ENCODE measurements around the gene C19orf85.

Gene C19orf85

GRCh38 chr19:55459551-55459949, 5.0 kb downstream of the C19orf85 start:
- no peak for TF ChIP-seq USF1 (IDR thresholded peaks at IDR 0.05)
- TF ChIP-seq CEBPB (IDR thresholded peaks at IDR 0.05), result no peak
- TF ChIP-seq, protein P1, sequence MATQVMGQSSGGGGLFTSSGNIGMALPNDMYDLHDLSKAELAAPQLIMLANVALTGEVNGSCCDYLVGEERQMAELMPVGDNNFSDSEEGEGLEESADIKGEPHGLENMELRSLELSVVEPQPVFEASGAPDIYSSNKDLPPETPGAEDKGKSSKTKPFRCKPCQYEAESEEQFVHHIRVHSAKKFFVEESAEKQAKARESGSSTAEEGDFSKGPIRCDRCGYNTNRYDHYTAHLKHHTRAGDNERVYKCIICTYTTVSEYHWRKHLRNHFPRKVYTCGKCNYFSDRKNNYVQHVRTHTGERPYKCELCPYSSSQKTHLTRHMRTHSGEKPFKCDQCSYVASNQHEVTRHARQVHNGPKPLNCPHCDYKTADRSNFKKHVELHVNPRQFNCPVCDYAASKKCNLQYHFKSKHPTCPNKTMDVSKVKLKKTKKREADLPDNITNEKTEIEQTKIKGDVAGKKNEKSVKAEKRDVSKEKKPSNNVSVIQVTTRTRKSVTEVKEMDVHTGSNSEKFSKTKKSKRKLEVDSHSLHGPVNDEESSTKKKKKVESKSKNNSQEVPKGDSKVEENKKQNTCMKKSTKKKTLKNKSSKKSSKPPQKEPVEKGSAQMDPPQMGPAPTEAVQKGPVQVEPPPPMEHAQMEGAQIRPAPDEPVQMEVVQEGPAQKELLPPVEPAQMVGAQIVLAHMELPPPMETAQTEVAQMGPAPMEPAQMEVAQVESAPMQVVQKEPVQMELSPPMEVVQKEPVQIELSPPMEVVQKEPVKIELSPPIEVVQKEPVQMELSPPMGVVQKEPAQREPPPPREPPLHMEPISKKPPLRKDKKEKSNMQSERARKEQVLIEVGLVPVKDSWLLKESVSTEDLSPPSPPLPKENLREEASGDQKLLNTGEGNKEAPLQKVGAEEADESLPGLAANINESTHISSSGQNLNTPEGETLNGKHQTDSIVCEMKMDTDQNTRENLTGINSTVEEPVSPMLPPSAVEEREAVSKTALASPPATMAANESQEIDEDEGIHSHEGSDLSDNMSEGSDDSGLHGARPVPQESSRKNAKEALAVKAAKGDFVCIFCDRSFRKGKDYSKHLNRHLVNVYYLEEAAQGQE (IDR thresholded peaks at IDR 0.05; ENCODE audit: low read depth), result no peak
- TF ChIP-seq ZBTB7A (IDR thresholded peaks at IDR 0.05; ENCODE audit: low read depth), result no peak
- TF ChIP-seq TCF12 (IDR thresholded peaks at IDR 0.05; ENCODE audit: low read depth), result no peak
- no peak for TF ChIP-seq YY1 (IDR thresholded peaks at IDR 0.05; ENCODE audit: low read depth)
- no peak for TF ChIP-seq TEAD4 (IDR thresholded peaks at IDR 0.05)
- TF ChIP-seq MAX (IDR thresholded peaks at IDR 0.05), result no peak
- TF ChIP-seq NFIC (IDR thresholded peaks at IDR 0.05), result no peak
- TF ChIP-seq EGR1 (IDR thresholded peaks at IDR 0.05), result no peak
- no peak for TF ChIP-seq TAF1 (IDR thresholded peaks at IDR 0.05; ENCODE audit: low read depth)
- no peak for TF ChIP-seq FOXM1 (IDR thresholded peaks at IDR 0.05; ENCODE audit: borderline replicate concordance, low read depth)
- no peak for TF ChIP-seq CREB1 (IDR thresholded peaks at IDR 0.05; ENCODE audit: low read depth)
- TF ChIP-seq RAD21 (IDR thresholded peaks at IDR 0.05; ENCODE audit: low read depth), result no peak
- no peak for TF ChIP-seq EP300 (IDR thresholded peaks at IDR 0.05; ENCODE audit: borderline replicate concordance)

DNA sequence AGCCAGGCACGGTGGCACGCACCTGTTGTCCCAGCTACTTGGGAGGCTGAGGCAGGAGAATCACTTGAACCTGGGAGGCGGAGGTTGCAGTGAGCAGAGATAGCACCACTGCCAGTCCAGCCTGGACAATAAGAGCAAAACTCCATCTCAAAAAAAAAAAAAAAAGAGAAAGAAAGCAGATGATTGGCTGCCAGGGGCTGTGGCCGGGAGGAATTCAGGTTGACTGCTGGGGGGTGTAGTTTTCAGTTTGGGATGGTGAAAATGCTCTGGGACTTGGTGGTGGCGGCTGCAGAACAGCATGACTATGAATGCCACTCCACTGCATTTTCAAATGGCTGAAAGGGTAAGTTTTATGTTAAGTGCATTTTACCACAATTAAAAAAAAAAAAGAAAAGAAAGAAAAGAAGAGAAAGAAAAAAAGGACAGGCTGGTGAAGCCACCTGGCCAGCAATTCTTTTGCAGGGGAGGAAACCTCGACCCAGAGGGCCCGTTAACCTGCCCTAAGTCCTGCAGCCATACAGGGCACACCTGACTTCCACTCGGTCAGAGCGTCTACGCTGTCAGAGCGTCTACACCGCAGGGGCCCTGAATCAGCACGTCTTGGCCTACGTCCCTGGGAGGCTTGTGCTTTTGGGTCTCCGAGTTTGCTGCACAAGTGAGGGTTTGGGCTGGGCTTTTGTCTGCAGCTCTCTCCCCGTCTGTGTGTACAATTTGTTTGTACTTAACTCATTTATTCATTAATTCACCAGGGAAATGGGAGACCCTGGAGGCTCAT, 6.7 kb downstream of the C19orf85 start:
- no peak for TF ChIP-seq TAF1 (IDR thresholded peaks at IDR 0.05; ENCODE audit: low read depth)
- TF ChIP-seq TEAD4 (IDR thresholded peaks at IDR 0.05), result no peak
- TF ChIP-seq TCF12 (IDR thresholded peaks at IDR 0.05; ENCODE audit: low read depth), result no peak
- TF ChIP-seq ZBTB7A (IDR thresholded peaks at IDR 0.05; ENCODE audit: low read depth), result no peak
- no peak for TF ChIP-seq USF1 (IDR thresholded peaks at IDR 0.05)
- no peak for TF ChIP-seq RAD21 (IDR thresholded peaks at IDR 0.05; ENCODE audit: low read depth)

DNA sequence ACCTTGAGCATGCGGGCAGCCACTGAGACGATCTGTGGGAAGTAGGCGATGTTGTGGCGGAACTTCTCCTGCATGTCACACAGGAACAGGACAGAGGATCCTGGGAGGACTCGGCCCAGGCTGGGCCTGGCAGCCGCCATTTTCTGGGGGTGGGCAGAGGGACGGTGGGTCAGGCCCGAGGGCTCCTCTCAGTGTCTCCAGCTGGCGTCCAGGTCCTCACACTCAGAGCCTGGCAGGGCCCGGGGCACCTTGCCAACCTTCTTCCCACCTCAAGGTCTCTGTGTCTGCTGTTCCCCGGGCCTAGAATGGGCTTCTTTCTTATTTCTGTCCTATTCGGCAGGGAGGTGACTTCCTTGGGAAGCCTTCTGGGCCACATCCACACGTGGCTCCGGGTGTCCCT, 8.2 kb downstream of the C19orf85 start:
- no peak for TF ChIP-seq CEBPB (IDR thresholded peaks at IDR 0.05)
- TF ChIP-seq YY1 (IDR thresholded peaks at IDR 0.05; ENCODE audit: low read depth), result no peak
- no peak for TF ChIP-seq CREB1 (IDR thresholded peaks at IDR 0.05; ENCODE audit: low read depth)
- TF ChIP-seq TEAD4 (IDR thresholded peaks at IDR 0.05), result no peak
- no peak for TF ChIP-seq TCF12 (IDR thresholded peaks at IDR 0.05; ENCODE audit: low read depth)
- no peak for TF ChIP-seq MAX (IDR thresholded peaks at IDR 0.05)
- TF ChIP-seq FOXM1 (IDR thresholded peaks at IDR 0.05; ENCODE audit: borderline replicate concordance, low read depth), result no peak
- no peak for TF ChIP-seq ZBTB7A (IDR thresholded peaks at IDR 0.05; ENCODE audit: low read depth)
- no peak for TF ChIP-seq RAD21 (IDR thresholded peaks at IDR 0.05; ENCODE audit: low read depth)
- no peak for TF ChIP-seq NFIC (IDR thresholded peaks at IDR 0.05)
- TF ChIP-seq, protein P1 (IDR thresholded peaks at IDR 0.05; ENCODE audit: low read depth), result no peak
- no peak for TF ChIP-seq EGR1 (IDR thresholded peaks at IDR 0.05)
- no peak for TF ChIP-seq USF1 (IDR thresholded peaks at IDR 0.05)
- no peak for TF ChIP-seq TAF1 (IDR thresholded peaks at IDR 0.05; ENCODE audit: low read depth)
- no peak for TF ChIP-seq EP300 (IDR thresholded peaks at IDR 0.05; ENCODE audit: borderline replicate concordance)

DNA sequence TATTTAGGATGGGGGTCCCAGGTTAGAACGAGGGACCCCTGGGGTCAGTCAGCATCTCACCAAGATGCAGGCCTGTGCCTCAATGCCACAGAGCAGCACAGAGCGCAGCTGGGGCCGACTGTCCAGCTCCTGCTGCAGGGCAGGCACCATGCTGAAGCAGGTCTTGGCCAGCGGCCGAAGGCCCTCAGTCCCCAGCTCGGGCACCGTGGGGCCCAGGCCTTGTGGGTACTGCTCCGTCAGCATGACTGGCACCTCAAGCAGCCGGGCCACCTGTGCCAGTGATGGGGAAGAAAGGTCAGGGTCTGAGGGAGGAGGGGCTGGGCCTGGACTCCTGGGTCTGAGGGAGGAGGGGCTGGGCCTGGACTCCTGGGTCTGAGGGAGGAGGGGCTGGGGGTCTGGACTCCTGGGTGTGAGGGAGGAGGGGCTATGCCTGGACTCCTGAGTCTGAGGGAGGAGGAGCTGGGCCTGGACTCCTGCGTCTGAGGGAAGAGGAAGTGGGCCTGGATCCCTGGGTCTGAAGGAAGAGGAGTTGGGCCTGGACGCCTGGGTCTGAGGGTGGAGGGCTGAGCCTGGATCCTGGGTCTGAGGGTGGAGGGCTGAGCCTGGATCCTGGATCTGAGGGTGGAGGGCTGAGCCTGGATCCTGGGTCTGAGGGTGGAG, 8.8 kb downstream of the C19orf85 start:
- TF ChIP-seq NFIC (IDR thresholded peaks at IDR 0.05), result no peak
- no peak for TF ChIP-seq TAF1 (IDR thresholded peaks at IDR 0.05; ENCODE audit: low read depth)
- TF ChIP-seq EP300 (IDR thresholded peaks at IDR 0.05; ENCODE audit: borderline replicate concordance), result no peak
- no peak for TF ChIP-seq YY1 (IDR thresholded peaks at IDR 0.05; ENCODE audit: low read depth)
- no peak for TF ChIP-seq EGR1 (IDR thresholded peaks at IDR 0.05)
- TF ChIP-seq, protein P1 (IDR thresholded peaks at IDR 0.05; ENCODE audit: low read depth), result no peak
- TF ChIP-seq TEAD4 (IDR thresholded peaks at IDR 0.05), result no peak
- TF ChIP-seq CREB1 (IDR thresholded peaks at IDR 0.05; ENCODE audit: low read depth), result no peak
- TF ChIP-seq MAX (IDR thresholded peaks at IDR 0.05), result no peak
- TF ChIP-seq TCF12 (IDR thresholded peaks at IDR 0.05; ENCODE audit: low read depth), result no peak
- TF ChIP-seq CEBPB (IDR thresholded peaks at IDR 0.05), result no peak
- TF ChIP-seq FOXM1 (IDR thresholded peaks at IDR 0.05; ENCODE audit: borderline replicate concordance, low read depth), result no peak
- TF ChIP-seq RAD21 (IDR thresholded peaks at IDR 0.05; ENCODE audit: low read depth), result no peak
